Stomach (tissue), 4 donors: ENCODE results near the gene RERGL.
"Not testable (repeated sequence)": the region's sequence is repeated elsewhere in the genome, so short reads cannot be mapped to it uniquely, and the experiment has no call there.

Experiments used
- EP300 ChIP-seq: sonication (generic); formaldehyde crosslinking; IDR thresholded peaks from one replicate; pipeline ENCODE4 v1.6.1; 2017; ENCODE audit warnings: antibody characterized with exemption
- POLR2AphosphoS5 ChIP-seq, 3 donors: sonication (generic); formaldehyde crosslinking; IDR thresholded peaks; one replicate each; pipeline ENCODE4 v1.6.1; 2016; ENCODE audit warnings: antibody characterized with exemption in 3 of 3
- TF ChIP-seq, protein P1 (sequence below), 7 experiments: fragments of 450-650 bp in 4 of 7; fragments of 200-600 bp in 3 of 7; sonication (generic) in 3 of 7; IDR thresholded peaks; one replicate each; pipeline ENCODE4 v1.5.1; 2016 to 2019; ENCODE audit warnings: antibody characterized with exemption in 7 of 7, control low read depth in 2 of 7, mild to moderate bottlenecking in 1 of 7

DNA sequence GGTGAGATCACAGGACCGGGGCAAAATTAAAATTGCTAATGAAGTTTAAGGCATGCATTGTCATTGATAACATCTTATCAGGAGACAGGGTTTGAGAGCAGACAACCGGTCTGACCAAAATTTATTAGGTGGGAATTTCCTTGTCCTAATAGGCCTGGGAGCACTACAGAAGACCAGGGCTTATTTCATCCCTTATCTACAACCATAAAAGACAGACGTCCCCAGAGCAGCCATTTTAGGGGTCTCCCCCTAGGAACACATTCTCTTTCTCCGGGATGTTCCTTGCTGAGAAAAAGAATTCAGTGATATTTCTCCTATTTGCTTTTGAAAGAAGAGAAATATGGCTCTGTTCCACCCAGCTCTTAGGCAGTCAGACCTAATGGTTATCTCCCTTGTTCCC, 27.1 kb downstream of the RERGL start:
- TF ChIP-seq, protein P1, sequence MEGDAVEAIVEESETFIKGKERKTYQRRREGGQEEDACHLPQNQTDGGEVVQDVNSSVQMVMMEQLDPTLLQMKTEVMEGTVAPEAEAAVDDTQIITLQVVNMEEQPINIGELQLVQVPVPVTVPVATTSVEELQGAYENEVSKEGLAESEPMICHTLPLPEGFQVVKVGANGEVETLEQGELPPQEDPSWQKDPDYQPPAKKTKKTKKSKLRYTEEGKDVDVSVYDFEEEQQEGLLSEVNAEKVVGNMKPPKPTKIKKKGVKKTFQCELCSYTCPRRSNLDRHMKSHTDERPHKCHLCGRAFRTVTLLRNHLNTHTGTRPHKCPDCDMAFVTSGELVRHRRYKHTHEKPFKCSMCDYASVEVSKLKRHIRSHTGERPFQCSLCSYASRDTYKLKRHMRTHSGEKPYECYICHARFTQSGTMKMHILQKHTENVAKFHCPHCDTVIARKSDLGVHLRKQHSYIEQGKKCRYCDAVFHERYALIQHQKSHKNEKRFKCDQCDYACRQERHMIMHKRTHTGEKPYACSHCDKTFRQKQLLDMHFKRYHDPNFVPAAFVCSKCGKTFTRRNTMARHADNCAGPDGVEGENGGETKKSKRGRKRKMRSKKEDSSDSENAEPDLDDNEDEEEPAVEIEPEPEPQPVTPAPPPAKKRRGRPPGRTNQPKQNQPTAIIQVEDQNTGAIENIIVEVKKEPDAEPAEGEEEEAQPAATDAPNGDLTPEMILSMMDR (IDR thresholded peaks at IDR 0.05): not testable (repeated sequence)
- TF ChIP-seq POLR2AphosphoS5 (IDR thresholded peaks at IDR 0.05); EP300: not testable (repeated sequence)
